NCI-H82 treated with DMSO at 0.1 percent for 48 hours (cell line): Measurements from ENCODE around the gene TEKT2.

Experiments used
- DNase-seq: peaks from one replicate; lab custom pipeline; 2025; ENCODE audit not compliant: unreplicated experiment; lab: John Stamatoyannopoulos, UW

Gene TEKT2

GRCh38 chr1:36087233-36088123, 3.6 kb downstream of the TEKT2 start:
- DNase-seq, result no peak

GRCh38 chr1:36088265-36088576, 4.3 kb downstream of the TEKT2 start:
- DNase-seq, result no peak

GRCh38 chr1:36088577-36089392, 4.9 kb downstream of the TEKT2 start, which contains the start of gene ADPRS:
TSS of gene ADPRS (plus strand) at chr1:36088892. CDS start at chr1:36088905, 13 bp downstream.
- DNase-seq, result peak; percentile 74

- DNase-seq, result no peak
These were observed 5.7 kb downstream of the TEKT2 start for GRCh38 chr1:36089393-36090121.

- DNase-seq, result no peak
These were observed 7.2 kb downstream of the TEKT2 start for GRCh38 chr1:36091141-36091540.

- DNase-seq, result no peak
These were observed 7.8 kb downstream of the TEKT2 start for GRCh38 chr1:36091698-36092097.

GRCh38 chr1:36092166-36092797, 8.4 kb downstream of the TEKT2 start:
- no peak for DNase-seq

GRCh38 chr1:36092798-36093185, 8.9 kb downstream of the TEKT2 start:
- no peak for DNase-seq

GRCh38 chr1:36093226-36093625, 9.3 kb downstream of the TEKT2 start:
- no peak for DNase-seq

- no peak for DNase-seq
These were observed 10.0 kb downstream of the TEKT2 start for GRCh38 chr1:36093929-36094328.

- DNase-seq, result no peak
These were observed 10.7 kb downstream of the TEKT2 start for GRCh38 chr1:36094621-36095061.

GRCh38 chr1:36095760-36096405, 12.0 kb downstream of the TEKT2 start:
- no peak for DNase-seq

GRCh38 chr1:36096500-36097432, 12.9 kb downstream of the TEKT2 start:
- no peak for DNase-seq

GRCh38 chr1:36097693-36098585, 14.0 kb downstream of the TEKT2 start:
- DNase-seq, result no peak

- DNase-seq, result no peak
These were observed 14.9 kb downstream of the TEKT2 start for GRCh38 chr1:36098650-36099365.

GRCh38 chr1:36099681-36100341, 15.9 kb downstream of the TEKT2 start:
- no peak for DNase-seq

- no peak for DNase-seq
These were observed 16.5 kb downstream of the TEKT2 start for GRCh38 chr1:36100376-36100775.
